ENCODE data around the gene NOS2.

The NOS2 gene

GRCh38 chr17:27818401-27819105, 18.2 kb upstream of the NOS2 start:
- DNase-seq, result peak; percentile 75

- no peak for DNase-seq
These were observed 17.4 kb upstream of the NOS2 start for GRCh38 chr17:27817731-27818130.

- no peak for DNase-seq
These were observed 16.6 kb upstream of the NOS2 start for GRCh38 chr17:27816946-27817345.

GRCh38 chr17:27811961-27812360, 11.6 kb upstream of the NOS2 start:
- DNase-seq, result no peak

- no peak for DNase-seq
These were observed 10.7 kb upstream of the NOS2 start for GRCh38 chr17:27810902-27811557.

- DNase-seq, result no peak
These were observed 10.0 kb upstream of the NOS2 start for GRCh38 chr17:27810211-27810901.

GRCh38 chr17:27809555-27809954, 9.2 kb upstream of the NOS2 start:
- DNase-seq, result no peak

- no peak for DNase-seq
These were observed 8.3 kb upstream of the NOS2 start for GRCh38 chr17:27808628-27809027.

- DNase-seq, result no peak
These were observed 7.5 kb upstream of the NOS2 start for GRCh38 chr17:27807567-27808470.

GRCh38 chr17:27805520-27806146, 5.3 kb upstream of the NOS2 start:
- peak; percentile 91 for DNase-seq

- DNase-seq, result no peak
These were observed 3.8 kb upstream of the NOS2 start for GRCh38 chr17:27804113-27804512.

GRCh38 chr17:27802962-27803680, 2.8 kb upstream of the NOS2 start:
- no peak for DNase-seq

- no peak for DNase-seq
These were observed 1.7 kb upstream of the NOS2 start for GRCh38 chr17:27802033-27802432.

GRCh38 chr17:27798376-27798775, 2.0 kb downstream of the NOS2 start:
- no peak for DNase-seq

- DNase-seq, result no peak
These were observed 2.8 kb downstream of the NOS2 start for GRCh38 chr17:27797390-27798091.

GRCh38 chr17:27793906-27794569, 6.3 kb downstream of the NOS2 start:
- no peak for DNase-seq

- peak; percentile 44 for DNase-seq
These were observed 7.0 kb downstream of the NOS2 start for GRCh38 chr17:27793168-27793905.

- DNase-seq, result no peak
These were observed 8.2 kb downstream of the NOS2 start for GRCh38 chr17:27792095-27792494.

GRCh38 chr17:27788919-27789318, 11.4 kb downstream of the NOS2 start:
- no peak for DNase-seq

Measured in femur (tissue), 1 donor.